Lower lobe of right lung (tissue), 2 donors: ENCODE results near the gene SLF2. TPM values are rescaled to one million over a fixed set of nuclear protein-coding genes. Genes with fewer than 3 reads are reported as not detected.
A peak's percentile ranks its signal among the peaks of the same experiment; 100 is the strongest.

Experiments used
- ATAC-seq, 2 donors: fragments of 200-7000 bp; cut with Tn5 transposase; one replicate each; pipeline ENCODE4 v1.9.1; 2020 to 2022; ENCODE audit warnings: mild to moderate bottlenecking in 2 of 2, moderate library complexity in 2 of 2
- DNase-seq: peaks from one replicate; pipeline ENCODE4 v3.0.0-alpha.2; 2020
- H3K27ac ChIP-seq: fragments of 200-600 bp; one replicate; pipeline ENCODE4 v1.8.0; 2022
- H3K27me3 ChIP-seq: fragments of 200-600 bp; one replicate; pipeline ENCODE4 v1.8.0; 2022; ENCODE audit warnings: low read depth
- H3K36me3 ChIP-seq: fragments of 200-600 bp; one replicate; pipeline ENCODE4 v1.8.0; 2022; ENCODE audit warnings: mild to moderate bottlenecking
- H3K4me1 ChIP-seq: fragments of 200-600 bp; one replicate; pipeline ENCODE4 v1.8.0; 2022
- H3K4me3 ChIP-seq: fragments of 200-600 bp; one replicate; pipeline ENCODE4 v1.8.0; 2022; ENCODE audit warnings: mild to moderate bottlenecking
- H3K9me3 ChIP-seq: fragments of 200-600 bp; one replicate; pipeline ENCODE4 v1.8.0; 2022
- CTCF ChIP-seq: fragments of 200-600 bp; IDR thresholded peaks from one replicate; pipeline ENCODE4 v1.8.0; 2022; ENCODE audit warnings: antibody characterized with exemption, mild to moderate bottlenecking
- intact Hi-C: fragments of 100-400 bp; cut with DNase I; formaldehyde crosslinking; loops from one replicate; pipeline ENCODE4 v1.11.0; 2022
- microRNA-seq: library from miRNA; unstranded; fragments of <30 nt; microRNA quantifications from one replicate; pipeline ENCODE4 v1.2.0, GENCODE V29; 2020; ENCODE audit warnings: borderline number of aligned reads
- total RNA-seq: library from RNA; stranded (reverse); fragmentation: NEBNext Ultra II Directional; extraction: Animal tissue kit (Norgen Biotek cat#: 25700); gene quantifications from one replicate; pipeline ENCODE4 v1.2.1, GENCODE V29; 2021
- donor health status: DM: no; HTN: yes; CAD: no; lungs with severe emphysema.

Gene SLF2
- total RNA-seq, 1 donor from 2014 or later, result 34.4 TPM

DNA sequence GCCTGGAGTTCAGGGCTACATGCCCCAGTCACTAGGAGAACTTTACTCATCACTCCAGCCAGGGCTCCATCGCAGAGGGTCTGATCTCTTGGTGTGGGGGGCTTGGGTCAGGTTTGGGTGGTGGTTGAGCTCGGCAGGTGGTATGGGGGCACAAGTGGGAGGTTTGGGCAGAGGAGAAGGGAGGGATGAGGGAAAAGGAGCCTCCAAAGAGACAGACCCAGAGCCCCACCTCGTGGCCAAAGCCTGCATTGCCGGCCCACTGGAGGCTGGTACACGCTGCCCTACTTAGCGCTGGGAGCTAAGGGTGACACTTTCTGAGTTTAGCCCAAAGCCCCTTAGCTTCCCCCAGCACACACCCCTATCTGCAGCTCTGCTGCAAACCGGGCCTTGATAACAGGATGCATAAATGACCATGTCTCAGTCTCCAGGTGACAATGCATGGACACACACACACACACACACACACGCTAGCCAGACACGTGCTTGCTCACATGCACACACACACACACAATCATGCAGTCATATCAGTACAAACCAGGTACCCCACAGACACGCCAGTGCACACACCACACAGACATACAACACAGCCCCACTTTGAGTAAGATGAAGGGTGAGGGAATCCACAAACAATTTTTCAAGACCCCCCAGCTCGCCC is 101.6 kb downstream of the SLF2 start:
- no peak overlapping the region for H3K4me3 ChIP-seq
- TF ChIP-seq CTCF, result peak; percentile 91
- ATAC-seq (peak; percentile 74 to 82), DNase-seq (peak; percentile 86)
- intact Hi-C loops, result no loop called here
- H3K27ac ChIP-seq, result no peak overlapping the region
- H3K27me3 ChIP-seq, result peaks cover 25% of the 10 kb centered on the region
- no peaks in the 10 kb centered on the region for H3K9me3 ChIP-seq
- peaks cover 38% of the 10 kb centered on the region for H3K4me1 ChIP-seq
- no peaks in the 10 kb centered on the region for H3K36me3 ChIP-seq

Small RNA genes within 50 kb of the gene (microRNA-seq; reads per million reads assigned to microRNA genes)
- not detected for gene MIR608

Other genes with a start within 250 kb of the SLF2 start
- not detected for gene PAX2, start 167.4 kb upstream of the SLF2 start, total RNA-seq
- gene SEMA4G, start 56.5 kb downstream of the SLF2 start, total RNA-seq, result 5.1 TPM
- gene MRPL43, start 74.5 kb downstream of the SLF2 start, total RNA-seq, result 59.7 TPM
- gene TWNK, start 74.6 kb downstream of the SLF2 start, total RNA-seq, result 5.8 TPM
- gene LZTS2, start 86.8 kb downstream of the SLF2 start, total RNA-seq, result 52.6 TPM
- gene PDZD7, start 118.2 kb downstream of the SLF2 start, total RNA-seq, result 1.6 TPM
- gene SFXN3, start 118.3 kb downstream of the SLF2 start, total RNA-seq, result 57.8 TPM
- 9.9 TPM for gene KAZALD1, start 149.0 kb downstream of the SLF2 start, total RNA-seq
- not detected for gene TLX1, start 218.3 kb downstream of the SLF2 start, total RNA-seq